T-helper 2 cell treated with Interferon-gamma antibody and Interleukin-4, amounts not matched to agents 5 μg/mL and 100 μg/mL, for 36 hours (primary cell): ENCODE measurements around the gene UPF3B.
"Not testable (repeated sequence)": the region's sequence is repeated elsewhere in the genome, so short reads cannot be mapped to it uniquely, and the experiment has no call there.

Experiments
- DNase-seq: peaks from one replicate; pipeline ENCODE4 v3.0.0; 2021; ENCODE audit warnings: low spot score
- H3K27ac Mint-ChIP-seq: one replicate; pipeline ENCODE4 v1.8.0; 2021; ENCODE audit warnings: mild to moderate bottlenecking, mixed read lengths
- H3K27me3 Mint-ChIP-seq: one replicate; pipeline ENCODE4 v1.8.0; 2021; ENCODE audit warnings: low read depth, mixed read lengths
- H3K36me3 Mint-ChIP-seq: one replicate; pipeline ENCODE4 v1.8.0; 2021; ENCODE audit warnings: low read depth, mixed read lengths
- H3K4me1 Mint-ChIP-seq: one replicate; pipeline ENCODE4 v1.8.0; 2021; ENCODE audit warnings: low read depth, mixed read lengths
- H3K4me3 Mint-ChIP-seq: one replicate; pipeline ENCODE4 v1.8.0; 2022; ENCODE audit warnings: mild to moderate bottlenecking, moderate library complexity, mixed read lengths
- H3K9me3 Mint-ChIP-seq: one replicate; pipeline ENCODE4 v1.8.0; 2021; ENCODE audit warnings: mixed read lengths

UPF3B gene, protein sequence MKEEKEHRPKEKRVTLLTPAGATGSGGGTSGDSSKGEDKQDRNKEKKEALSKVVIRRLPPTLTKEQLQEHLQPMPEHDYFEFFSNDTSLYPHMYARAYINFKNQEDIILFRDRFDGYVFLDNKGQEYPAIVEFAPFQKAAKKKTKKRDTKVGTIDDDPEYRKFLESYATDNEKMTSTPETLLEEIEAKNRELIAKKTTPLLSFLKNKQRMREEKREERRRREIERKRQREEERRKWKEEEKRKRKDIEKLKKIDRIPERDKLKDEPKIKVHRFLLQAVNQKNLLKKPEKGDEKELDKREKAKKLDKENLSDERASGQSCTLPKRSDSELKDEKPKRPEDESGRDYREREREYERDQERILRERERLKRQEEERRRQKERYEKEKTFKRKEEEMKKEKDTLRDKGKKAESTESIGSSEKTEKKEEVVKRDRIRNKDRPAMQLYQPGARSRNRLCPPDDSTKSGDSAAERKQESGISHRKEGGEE

GRCh38 chrX:119852382-119853353 is at the start of gene UPF3B:
Gene UPF3B, minus strand, starts transcription at chrX:119852963. Its CDS starts 35 bp downstream, at chrX:119852928.
- Mint-ChIP-seq H3K9me3 (no peaks in the 10 kb centered on the region), H3K27ac (peak within 1 kb of the TSS; percentile 97), H3K4me3 (peak within 1 kb of the TSS; percentile 99), H3K4me1 (peaks cover 7% of the 10 kb centered on the region), H3K27me3 (no peaks in the 10 kb centered on the region), H3K36me3 (peaks cover 16% of the 10 kb centered on the region)
- peak; percentile 92 for DNase-seq

DNA sequence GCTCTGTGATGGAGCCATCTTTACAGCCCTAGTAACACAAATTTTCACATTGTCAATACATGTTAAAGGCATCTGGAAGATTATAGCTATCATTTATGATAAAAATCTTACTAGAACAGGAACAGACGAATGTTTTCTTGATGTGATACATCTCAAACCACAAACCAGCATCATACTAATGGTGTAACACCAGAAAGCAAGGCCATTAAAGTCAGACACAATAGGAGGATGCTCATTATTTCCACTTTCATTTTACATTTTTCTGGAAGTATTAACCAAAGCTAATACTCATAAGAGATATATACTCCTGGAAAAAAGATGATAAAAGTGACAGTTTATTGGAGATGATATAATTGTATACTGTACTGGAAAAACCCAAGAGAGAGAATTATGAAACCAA is 48.2 kb upstream of the UPF3B start:
- Mint-ChIP-seq H3K4me1 (peaks cover 4% of the 10 kb centered on the region), H3K36me3 (no peaks in the 10 kb centered on the region), H3K4me3 (no peak overlapping the region), H3K27me3 (no peaks in the 10 kb centered on the region), H3K9me3 (no peaks in the 10 kb centered on the region), H3K27ac (no peak overlapping the region)
- no peak for DNase-seq

DNA sequence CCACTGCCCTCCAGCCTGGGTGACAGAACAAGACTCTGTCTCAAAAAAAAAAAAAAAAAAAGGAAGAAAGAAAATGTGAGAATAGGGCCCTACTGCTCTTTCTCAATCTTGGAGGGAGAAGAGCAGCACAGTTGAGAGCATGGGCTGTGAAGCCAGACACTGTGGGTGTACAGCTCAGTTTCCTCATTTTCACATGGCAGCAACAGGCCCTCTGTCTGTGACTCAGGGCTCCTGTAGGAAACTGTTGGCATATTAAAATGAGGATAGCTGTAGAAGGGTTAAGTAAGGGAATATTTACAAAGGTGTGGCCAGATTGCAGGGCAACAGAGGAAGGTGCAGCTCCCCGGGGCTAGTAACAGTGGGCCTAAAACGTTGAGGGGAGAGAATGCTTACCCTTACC is 46.4 kb upstream of the UPF3B start:
- Mint-ChIP-seq H3K4me1 (peaks cover 4% of the 10 kb centered on the region), H3K4me3 (no peak overlapping the region), H3K36me3 (no peaks in the 10 kb centered on the region)

GRCh38 chrX:119895843-119896326 is 43.1 kb upstream of the UPF3B start, which contains the start of gene AKAP14:
Gene AKAP14, plus strand, starts transcription at chrX:119895893. Its CDS starts 7,331 bp downstream, at chrX:119903224.
- H3K4me3 Mint-ChIP-seq, result no peak within 1 kb of the TSS
- H3K36me3 Mint-ChIP-seq, result no peaks in the 10 kb centered on the region
- H3K4me1 Mint-ChIP-seq, result peaks cover 3% of the 10 kb centered on the region
- no peak for DNase-seq
- H3K27ac Mint-ChIP-seq, result no peak within 1 kb of the TSS
- H3K9me3 Mint-ChIP-seq, result no peaks in the 10 kb centered on the region
- H3K27me3 Mint-ChIP-seq, result no peaks in the 10 kb centered on the region

More for the DNA sequence above, 46.4 kb upstream of the UPF3B start:
- no peaks in the 10 kb centered on the region for H3K27me3 Mint-ChIP-seq
- H3K27ac Mint-ChIP-seq, result no peak overlapping the region
- H3K9me3 Mint-ChIP-seq, result no peaks in the 10 kb centered on the region
- no peak for DNase-seq

- H3K4me1 Mint-ChIP-seq, H3K27ac Mint-ChIP-seq, H3K4me3 Mint-ChIP-seq, H3K9me3 Mint-ChIP-seq, H3K27me3 Mint-ChIP-seq, DNase-seq, H3K36me3 Mint-ChIP-seq: not testable (repeated sequence)
These were observed 39.4 kb upstream of the UPF3B start for GRCh38 chrX:119891961-119892692.

GRCh38 chrX:119890626-119891025 is 37.9 kb upstream of the UPF3B start:
- H3K4me1 Mint-ChIP-seq, H3K4me3 Mint-ChIP-seq, H3K9me3 Mint-ChIP-seq, H3K27me3 Mint-ChIP-seq, H3K36me3 Mint-ChIP-seq, H3K27ac Mint-ChIP-seq, DNase-seq: not testable (repeated sequence)

DNA sequence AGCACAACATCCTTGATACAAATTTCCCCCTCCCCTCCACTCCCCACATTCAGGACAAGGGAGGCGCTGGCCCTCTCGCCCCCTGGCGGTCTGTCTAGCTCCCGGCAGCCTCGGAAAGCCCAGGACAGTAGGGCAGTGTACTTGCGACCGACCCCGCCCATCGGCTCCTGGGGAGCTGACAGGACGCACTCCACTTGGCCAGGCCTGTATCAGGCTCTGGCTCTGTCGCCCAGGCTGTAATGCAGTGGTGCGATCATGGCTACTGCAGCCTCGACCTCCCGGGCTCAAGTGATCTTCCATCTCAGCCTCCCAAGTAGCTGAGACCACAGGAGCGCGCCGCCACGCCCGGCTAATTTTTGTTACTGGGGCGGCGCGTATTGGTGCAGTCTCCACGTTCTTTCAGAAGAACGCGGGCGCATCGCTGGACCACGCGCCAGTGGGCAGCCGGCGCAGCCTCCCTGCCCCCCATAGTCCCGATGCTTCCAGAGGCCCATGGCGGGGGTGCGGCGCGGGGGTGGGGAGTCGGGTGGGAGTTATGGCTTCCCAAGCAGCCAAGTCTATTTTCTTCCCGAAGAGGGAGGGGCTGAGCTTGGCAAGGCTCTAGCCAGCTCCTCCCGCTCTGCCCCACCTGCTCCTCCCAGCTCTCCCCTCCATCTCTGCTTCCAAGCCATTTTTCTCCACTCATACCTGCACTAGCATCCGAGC is 35.1 kb upstream of the UPF3B start:
- peak overlapping the region; percentile 29 for H3K4me3 Mint-ChIP-seq
- DNase-seq, result peak; percentile 57
- H3K4me1 Mint-ChIP-seq, result peaks cover 6% of the 10 kb centered on the region
- H3K27ac Mint-ChIP-seq, result no peak overlapping the region
- no peaks in the 10 kb centered on the region for H3K36me3 Mint-ChIP-seq
- H3K27me3 Mint-ChIP-seq, result no peaks in the 10 kb centered on the region
- H3K9me3 Mint-ChIP-seq, result no peaks in the 10 kb centered on the region

DNA sequence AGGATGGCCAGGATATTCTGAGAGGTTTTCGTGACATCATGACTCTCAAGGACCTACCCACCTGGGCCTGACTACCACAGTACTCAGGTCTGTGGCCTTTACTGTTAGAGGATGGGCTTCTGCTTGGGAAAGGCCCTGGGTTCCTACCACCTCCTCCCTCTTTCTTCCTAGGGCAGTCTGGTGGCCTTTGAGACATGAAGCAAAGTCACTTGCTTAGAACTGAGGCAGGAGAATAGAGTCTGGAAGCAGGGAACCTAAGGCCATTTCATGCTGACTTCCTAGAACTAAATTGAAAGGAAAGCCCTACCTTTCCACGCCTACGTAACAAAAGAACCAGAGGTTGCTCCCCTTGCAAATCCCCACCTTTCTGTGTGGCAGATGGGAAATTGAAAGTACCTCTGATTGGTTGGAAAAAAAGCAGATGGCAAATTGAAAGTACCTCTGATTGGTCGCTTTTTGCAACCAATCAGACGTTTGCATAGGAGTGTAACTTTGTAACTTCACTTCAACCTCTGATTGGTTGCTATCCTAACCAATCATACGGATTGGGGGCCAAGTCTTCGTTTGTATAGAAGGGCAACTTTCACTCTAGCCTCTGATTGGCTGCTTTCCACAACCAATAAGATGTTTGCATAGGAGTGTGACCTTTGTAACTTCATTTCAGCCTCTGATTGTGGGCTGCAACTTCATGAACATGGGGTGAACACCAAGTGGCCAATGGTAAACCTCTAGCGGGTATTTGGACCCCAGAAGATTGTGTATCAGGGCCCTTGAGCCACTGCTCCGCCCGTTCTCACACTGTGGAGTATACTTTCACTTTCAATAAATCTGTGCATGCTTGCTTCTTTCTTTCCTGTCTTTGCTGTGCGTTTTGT is 33.0 kb upstream of the UPF3B start:
- Mint-ChIP-seq H3K9me3 (no peaks in the 10 kb centered on the region), H3K27me3 (no peaks in the 10 kb centered on the region), H3K4me1 (peaks cover 6% of the 10 kb centered on the region), H3K36me3 (no peaks in the 10 kb centered on the region), H3K4me3 (peak overlapping the region; percentile 29), H3K27ac (no peak overlapping the region)
- no peak for DNase-seq

DNA sequence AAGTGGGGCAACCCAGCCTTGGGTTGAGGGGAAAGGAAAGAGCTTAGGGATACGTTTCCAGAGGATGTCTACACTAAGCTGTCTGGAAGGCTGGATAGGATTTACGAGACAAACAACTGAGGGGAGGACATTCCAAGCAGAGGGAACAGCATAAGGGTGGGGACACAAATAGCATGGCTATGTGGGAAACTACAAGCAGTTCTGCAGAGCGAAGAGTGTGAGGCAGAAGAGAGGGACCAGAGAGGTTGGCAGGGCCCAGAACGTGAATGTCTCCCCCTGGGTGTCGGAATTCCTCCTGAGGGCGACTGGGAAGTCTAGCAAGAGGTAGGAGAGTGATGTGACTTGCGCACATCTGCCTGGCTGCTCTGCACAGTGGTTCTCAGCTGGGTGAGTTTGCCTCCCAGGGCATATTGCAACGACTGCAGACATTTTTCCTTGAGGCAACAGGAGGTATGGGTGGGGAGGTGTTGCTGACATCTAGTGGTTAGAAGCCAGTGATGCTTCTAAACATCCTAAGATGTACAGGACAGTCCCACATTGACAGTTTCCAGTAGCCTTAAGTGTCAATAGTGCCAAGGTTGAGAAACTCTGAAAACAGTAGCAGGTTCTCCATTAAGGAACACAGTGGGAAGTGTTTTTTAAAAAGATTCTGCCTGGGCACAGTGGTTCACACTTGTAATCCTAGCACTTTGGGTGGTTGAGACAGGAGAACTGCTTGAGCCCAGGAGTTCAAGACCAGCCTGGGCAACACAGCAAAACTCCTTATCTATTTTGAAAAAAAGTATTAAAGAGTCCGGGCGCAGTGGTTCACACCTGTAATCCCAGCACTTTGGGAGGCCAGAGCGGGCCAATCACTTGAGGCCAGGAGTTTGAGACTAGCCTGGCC is 28.0 kb upstream of the UPF3B start:
- Mint-ChIP-seq H3K27ac (no peak overlapping the region), H3K4me1 (peaks cover 10% of the 10 kb centered on the region), H3K36me3 (peaks cover 12% of the 10 kb centered on the region), H3K4me3 (no peak overlapping the region), H3K9me3 (no peaks in the 10 kb centered on the region), H3K27me3 (no peaks in the 10 kb centered on the region)
- peak; percentile 14 for DNase-seq

DNA sequence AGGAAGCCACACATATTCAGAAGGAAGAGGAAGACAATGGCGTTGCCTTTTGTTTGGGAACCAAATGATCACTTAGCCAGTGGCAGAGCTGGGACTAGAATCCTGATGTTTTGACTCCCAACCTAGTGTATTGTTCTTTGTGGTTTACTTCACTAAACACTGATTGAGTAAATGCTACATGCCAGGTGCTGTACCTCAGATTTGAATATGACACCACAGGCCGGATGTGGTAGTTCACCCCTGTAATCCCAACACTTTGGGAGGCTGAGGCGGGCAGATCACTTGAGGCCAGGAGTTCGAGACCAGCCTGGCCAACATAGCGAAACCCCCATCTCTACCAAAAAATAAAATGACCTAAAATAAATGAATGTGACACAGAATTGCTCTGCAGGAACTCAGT is 27.3 kb upstream of the UPF3B start:
- Mint-ChIP-seq H3K27ac (no peak overlapping the region), H3K4me1 (peaks cover 10% of the 10 kb centered on the region), H3K27me3 (no peaks in the 10 kb centered on the region), H3K4me3 (no peak overlapping the region), H3K36me3 (peaks cover 12% of the 10 kb centered on the region), H3K9me3 (no peaks in the 10 kb centered on the region)
- DNase-seq, result no peak

DNA sequence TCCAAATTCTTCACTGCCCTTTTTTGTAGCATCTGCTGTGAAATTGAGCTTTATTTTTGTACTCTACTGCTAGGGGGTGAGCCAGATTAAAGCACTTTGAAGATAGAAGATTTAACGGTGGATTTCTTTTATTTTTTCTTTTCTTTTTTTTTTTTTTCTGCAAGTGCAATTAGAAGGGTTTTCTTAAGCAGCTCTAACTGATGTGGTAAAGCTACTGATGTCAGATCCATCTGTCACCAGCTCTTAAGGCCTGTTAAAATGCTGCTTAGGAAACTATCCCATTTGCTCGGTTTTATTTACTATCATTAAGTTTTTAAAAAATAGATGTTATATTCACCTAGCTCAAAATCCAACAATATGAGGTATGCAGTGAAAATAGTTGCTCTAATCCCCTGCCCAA is 26.0 kb upstream of the UPF3B start:
- no peaks in the 10 kb centered on the region for H3K27me3 Mint-ChIP-seq
- H3K4me1 Mint-ChIP-seq, result peaks cover 10% of the 10 kb centered on the region
- H3K9me3 Mint-ChIP-seq, result no peaks in the 10 kb centered on the region
- peaks cover 12% of the 10 kb centered on the region for H3K36me3 Mint-ChIP-seq
- DNase-seq, result no peak
- H3K4me3 Mint-ChIP-seq, result no peak overlapping the region
- H3K27ac Mint-ChIP-seq, result no peak overlapping the region
